ENCODE data around the gene ZNF777. TPM values are rescaled to one million over a fixed set of nuclear protein-coding genes. Genes with fewer than 3 reads are reported as not detected.

The ZNF777 gene
- total RNA-seq, 1 experiment from 2014 or later: 15.6 TPM

- no peak overlapping the region for H3K14ac ChIP-seq (ENCODE audit: insufficient read depth, low read length)
- H3K4ac ChIP-seq (ENCODE audit: low read depth, low read length): no peak overlapping the region
- H3T11ph ChIP-seq (ENCODE audit: low read length): no peak overlapping the region
- H3K27ac ChIP-seq (ENCODE audit: insufficient read length, low read depth, low read length): no peak overlapping the region
- Mint-ChIP-seq H3K4me1 (no peaks in the 10 kb centered on the region), H3K27me3 (ENCODE audit: low read depth) (peaks cover 17% of the 10 kb centered on the region), H3K4me3 (no peak overlapping the region), H3K27ac (no peak overlapping the region), H3K9me3 (peaks cover 62 to 70% of the 10 kb centered on the region in 2 experiments), H3K36me3 (ENCODE audit: insufficient read depth in 1 of 3, low read depth in 3 of 3) (peaks cover 0 to 2% (median 0%) of the 10 kb centered on the region in 3 experiments; a peak in 2 of 7 replicates)
- H3K56ac ChIP-seq (ENCODE audit: insufficient read length, low read depth, low read length): no peak overlapping the region
- H3K18ac ChIP-seq (ENCODE audit: insufficient read length, low read depth, low read length): no peak overlapping the region
- H2AFZ ChIP-seq (ENCODE audit: low read length): no peak overlapping the region
- H3K4me2 ChIP-seq (ENCODE audit: insufficient read depth, insufficient read length, low read length): no peak overlapping the region
- no peaks in the 10 kb centered on the region for H4K20me1 ChIP-seq (ENCODE audit: control insufficient read depth, insufficient read depth, insufficient read length)
- H2BK12ac ChIP-seq (ENCODE audit: insufficient read length, low read depth, low read length): no peak overlapping the region
- no peaks in the 10 kb centered on the region for H3K79me2 ChIP-seq (ENCODE audit: insufficient read depth, low read length)
- H3K4me1 ChIP-seq (ENCODE audit: insufficient read depth, low read length): no peaks in the 10 kb centered on the region
- H3K79me1 ChIP-seq (ENCODE audit: insufficient read depth, low read depth, low read length, poor library complexity, severe bottlenecking): no peaks in the 10 kb centered on the region
- no peak overlapping the region for H2BK5ac ChIP-seq (ENCODE audit: insufficient read length, low read length)
- no peaks in the 10 kb centered on the region for H3K23me2 ChIP-seq (ENCODE audit: insufficient read length, low read depth, low read length, poor library complexity, severe bottlenecking)
- H2AK5ac ChIP-seq (ENCODE audit: insufficient read length, low read length): no peak overlapping the region
- no peak overlapping the region for H4K5ac ChIP-seq (ENCODE audit: insufficient read length, low read depth, low read length)
- H4K91ac ChIP-seq (ENCODE audit: insufficient read length, low read depth, low read length): no peak overlapping the region
- no peak overlapping the region for H2BK15ac ChIP-seq (ENCODE audit: low read depth, low read length)
- H4K8ac ChIP-seq (replicated peaks; ENCODE audit: insufficient read length, low read depth, low read length): no peak overlapping the region
- no peak overlapping the region for H3K23ac ChIP-seq (ENCODE audit: insufficient read length, low read depth, low read length)
- no peaks in the 10 kb centered on the region for H3K27me3 ChIP-seq (ENCODE audit: insufficient read depth, low read length)
- no peak overlapping the region for H2BK120ac ChIP-seq (ENCODE audit: low read depth, low read length, poor library complexity, severe bottlenecking)
- H2BK20ac ChIP-seq (ENCODE audit: low read depth, low read length, poor library complexity, severe bottlenecking): no peak overlapping the region
- no peak overlapping the region for H3K9ac ChIP-seq (ENCODE audit: extremely low read depth, insufficient read length, low read length)
- H3K9me3 ChIP-seq (ENCODE audit: control insufficient read depth, low read depth, low read length): no peaks in the 10 kb centered on the region
- TF ChIP-seq CTCF (conservative IDR thresholded peaks at IDR 0.05): no peak
- no peak for DNase-seq
Observed at GRCh38 chr7:149509774-149510173, 48.9 kb upstream of the ZNF777 start.

Measured in H9 (cell line).